Right lung (tissue), 5 donors: Measurements from ENCODE around the gene USP20. TPM values are rescaled to one million over a fixed set of nuclear protein-coding genes. Genes with fewer than 3 reads are reported as not detected.

ENCODE experiments used
- DNase-seq, 2 donors: peaks; one replicate each; pipeline ENCODE4 v3.0.0-alpha.2; 2013
- polyA plus RNA-seq, 5 donors: library from polyadenylated mRNA; unstranded; fragments of 120-200 nt; gene quantifications; one replicate each; pipeline versions ENCODE4 v1.2.1 to v1.2.3, GENCODE V29; 2013; ENCODE audit warnings: inconsistent platforms in 1 of 5, low replicate concordance in 1 of 5; ENCODE audit not compliant: insufficient read length in 5 of 5, insufficient read depth in 1 of 5

USP20 gene
- polyA plus RNA-seq, 5 donors: 17.3 to 24.3 (median 21.0) TPM

GRCh38 chr9:129852579-129852978 lies 17.3 kb downstream of the USP20 start:
- no peak for DNase-seq

DNA sequence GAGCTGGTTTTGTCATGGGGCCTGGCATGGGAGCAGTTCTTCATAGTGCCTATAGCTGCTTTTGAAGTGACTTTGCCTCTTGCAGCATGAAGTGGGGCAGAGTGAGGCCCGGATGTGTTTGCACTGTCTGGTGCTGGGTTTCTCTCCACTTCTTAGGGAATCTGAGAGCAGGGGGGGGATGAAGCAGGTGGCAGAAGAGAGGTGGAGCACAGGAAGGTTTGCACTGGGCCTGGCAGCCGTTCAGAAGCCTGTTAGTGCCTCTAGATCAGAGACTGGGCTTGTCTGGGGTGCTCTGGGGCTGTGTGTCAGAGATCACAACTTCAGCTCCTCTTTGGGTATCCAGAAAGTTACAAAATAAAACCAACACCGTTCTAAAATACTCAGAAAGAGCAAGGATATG lies 18.4 kb downstream of the USP20 start:
- DNase-seq: no peak

DNA sequence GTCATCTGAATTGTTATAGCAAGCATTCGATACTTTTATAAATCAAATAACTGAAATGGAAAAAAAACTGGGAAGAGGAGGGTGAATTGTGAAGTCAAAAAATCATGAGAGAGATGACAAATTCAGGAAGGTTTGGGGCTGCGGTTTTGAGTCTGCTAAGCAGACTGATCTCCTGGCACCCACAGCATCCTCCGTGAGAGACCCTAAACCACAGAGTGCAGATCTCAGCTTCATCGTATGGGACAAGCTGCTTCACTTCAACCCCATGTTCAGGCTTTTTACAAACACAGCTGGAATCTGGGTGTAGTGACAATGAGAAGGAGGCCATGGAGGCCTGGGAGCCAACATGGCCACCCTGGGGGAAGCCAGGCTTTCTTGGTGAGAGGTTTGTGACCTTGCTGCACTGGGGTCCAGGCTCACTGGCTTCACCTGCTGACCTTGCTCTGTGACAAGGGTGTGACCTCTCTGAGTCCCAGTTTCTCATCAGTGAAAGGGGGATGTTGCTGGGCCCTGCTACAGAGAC lies 19.4 kb downstream of the USP20 start:
- DNase-seq: no peak

DNA sequence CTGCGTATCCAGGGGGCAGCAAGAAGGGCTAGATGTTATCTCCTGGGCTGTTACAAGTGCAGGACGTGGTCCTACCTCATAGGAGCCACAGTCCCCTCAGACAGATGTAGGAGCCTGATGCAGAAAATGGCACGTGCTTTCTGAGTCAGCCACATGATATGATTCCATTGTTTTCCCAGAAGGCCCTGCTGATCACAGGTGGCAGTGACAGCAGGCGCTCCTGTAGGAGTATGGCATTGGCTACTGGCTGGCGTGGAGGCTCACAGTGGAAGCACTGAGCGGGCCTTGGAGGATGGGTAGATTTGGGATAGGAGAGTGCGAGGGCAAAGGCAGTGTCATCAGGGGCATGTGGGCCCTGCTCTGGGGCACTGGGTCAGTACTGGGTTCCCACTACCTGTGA lies 21.9 kb downstream of the USP20 start:
- DNase-seq: no peak

DNA sequence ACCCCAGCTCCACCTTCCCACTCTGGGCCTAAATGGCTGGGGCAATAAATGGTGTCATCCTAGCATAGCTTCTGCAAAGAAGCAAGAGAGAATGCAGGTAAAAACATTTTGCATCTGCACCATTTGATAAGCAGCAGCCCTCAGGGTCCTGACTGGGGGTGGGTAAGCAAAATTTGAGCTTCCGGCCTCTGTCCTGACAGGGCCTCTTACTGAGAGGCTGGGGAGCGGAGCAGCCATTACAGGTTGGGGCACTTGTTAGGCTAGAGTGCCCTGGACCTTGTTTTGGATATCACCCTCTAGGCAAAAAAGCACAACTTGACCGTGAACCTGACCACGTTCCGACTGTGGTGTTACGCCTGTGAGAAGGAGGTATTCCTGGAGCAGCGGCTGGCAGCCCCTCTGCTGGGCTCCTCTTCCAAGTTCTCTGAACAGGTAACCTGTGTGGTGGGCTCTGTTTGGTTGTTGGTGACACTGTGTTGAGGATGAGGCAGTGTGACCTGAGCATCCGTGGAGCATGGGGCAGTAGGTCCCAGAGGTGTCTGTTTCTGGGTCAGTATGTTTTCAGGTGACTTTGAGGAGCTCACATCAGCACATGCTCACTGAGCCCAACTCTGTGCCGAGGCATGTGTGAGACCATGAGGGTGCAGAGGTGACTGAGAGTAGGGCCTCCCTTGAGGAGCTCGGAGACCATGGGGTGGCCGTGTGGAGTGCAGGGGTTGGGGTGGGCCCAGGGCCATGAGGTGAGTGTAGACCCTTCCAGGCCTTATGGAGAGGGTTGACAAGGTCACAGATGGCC lies 23.1 kb downstream of the USP20 start:
- no peak for DNase-seq

GRCh38 chr9:129860653-129861446 lies 25.6 kb downstream of the USP20 start:
- no peak for DNase-seq

DNA sequence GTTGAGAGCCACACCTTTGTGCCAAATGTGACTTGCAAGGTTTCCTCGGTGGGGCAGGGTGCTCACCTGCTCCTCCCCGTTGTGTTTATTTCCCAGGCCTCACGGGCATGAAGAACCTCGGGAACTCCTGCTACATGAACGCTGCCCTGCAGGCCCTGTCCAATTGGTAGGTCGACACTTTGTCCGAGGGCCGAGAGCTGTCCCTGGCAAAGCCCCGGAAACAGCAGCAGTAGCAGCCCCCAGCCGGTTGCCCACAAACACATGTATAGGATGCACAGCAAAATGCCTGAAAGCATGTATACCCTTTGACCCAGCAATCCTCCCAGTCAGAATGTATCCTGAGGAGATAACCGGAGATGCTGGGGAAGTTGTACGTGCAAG lies 26.2 kb downstream of the USP20 start:
- DNase-seq: no peak

- no peak for DNase-seq
Observed at GRCh38 chr9:129863059-129863690, 27.9 kb downstream of the USP20 start.

DNA sequence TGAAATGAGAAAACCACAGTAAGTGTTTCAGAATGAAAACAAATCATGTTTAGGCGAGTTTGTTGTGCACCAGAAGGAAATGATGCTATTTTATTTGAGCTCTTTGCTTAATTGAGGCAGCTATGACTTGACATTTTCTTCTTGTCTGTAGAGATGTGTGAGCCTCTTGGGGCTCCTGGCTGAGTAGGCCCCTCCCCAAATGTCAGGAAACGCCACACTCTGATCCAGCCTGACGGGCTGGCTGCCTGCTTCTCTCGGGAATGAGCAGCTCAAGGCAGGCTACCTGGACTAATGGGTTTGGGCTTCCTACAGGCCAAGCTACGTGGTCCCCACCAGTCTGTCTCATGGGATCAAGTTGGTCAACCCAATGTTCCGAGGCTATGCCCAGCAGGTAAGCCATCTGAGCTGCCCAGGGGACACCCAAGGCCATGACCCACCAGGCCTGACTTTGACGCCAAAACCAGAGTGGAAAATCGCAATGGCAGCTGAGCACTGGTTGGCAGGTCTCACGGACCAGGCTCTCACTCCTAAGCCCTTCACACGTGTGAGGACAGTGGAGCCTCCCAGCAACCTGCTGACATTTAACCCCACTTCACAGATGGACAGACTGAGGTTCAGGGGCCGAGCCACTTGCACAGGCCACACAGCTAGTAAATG lies 29.9 kb downstream of the USP20 start:
- DNase-seq: no peak

GRCh38 chr9:129865668-129866320 lies 30.5 kb downstream of the USP20 start:
- no peak for DNase-seq

DNA sequence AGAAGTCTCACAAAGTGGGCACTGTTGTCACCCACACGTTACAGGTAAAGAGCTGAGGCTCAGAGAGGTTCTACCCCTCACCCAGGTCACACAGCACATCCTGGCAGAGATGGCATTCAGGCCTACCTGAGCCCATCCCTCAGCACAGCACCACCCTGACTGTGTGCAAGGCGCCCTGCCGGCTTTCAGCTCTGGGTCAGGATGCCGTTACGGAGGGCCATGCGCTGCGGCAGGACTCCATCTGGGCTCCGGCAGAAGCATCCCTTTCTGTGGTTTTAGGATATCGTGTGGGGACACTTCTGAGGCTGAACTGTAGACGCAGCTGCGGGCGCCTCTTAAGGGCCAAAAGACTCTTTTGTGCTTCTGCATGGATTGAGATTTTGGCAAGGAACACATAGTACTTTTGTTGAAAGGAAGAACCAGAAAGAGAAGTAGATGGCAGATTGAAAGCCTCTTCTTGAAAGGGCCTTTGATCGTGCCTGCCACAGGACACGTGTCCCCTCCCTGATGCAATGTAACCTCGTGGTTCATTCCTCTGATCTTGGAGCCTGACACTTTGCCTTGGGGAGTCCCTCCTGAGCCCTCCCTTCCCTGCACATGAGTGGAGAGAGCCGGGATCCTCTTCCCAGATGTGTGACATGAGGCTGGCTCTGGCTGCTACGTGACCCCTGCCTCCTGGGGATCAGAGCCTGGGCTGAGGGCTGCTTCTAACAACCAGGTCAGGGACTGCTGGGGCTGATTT lies 31.3 kb downstream of the USP20 start:
- no peak for DNase-seq

GRCh38 chr9:129867136-129868022 lies 32.1 kb downstream of the USP20 start:
- no peak for DNase-seq

DNA sequence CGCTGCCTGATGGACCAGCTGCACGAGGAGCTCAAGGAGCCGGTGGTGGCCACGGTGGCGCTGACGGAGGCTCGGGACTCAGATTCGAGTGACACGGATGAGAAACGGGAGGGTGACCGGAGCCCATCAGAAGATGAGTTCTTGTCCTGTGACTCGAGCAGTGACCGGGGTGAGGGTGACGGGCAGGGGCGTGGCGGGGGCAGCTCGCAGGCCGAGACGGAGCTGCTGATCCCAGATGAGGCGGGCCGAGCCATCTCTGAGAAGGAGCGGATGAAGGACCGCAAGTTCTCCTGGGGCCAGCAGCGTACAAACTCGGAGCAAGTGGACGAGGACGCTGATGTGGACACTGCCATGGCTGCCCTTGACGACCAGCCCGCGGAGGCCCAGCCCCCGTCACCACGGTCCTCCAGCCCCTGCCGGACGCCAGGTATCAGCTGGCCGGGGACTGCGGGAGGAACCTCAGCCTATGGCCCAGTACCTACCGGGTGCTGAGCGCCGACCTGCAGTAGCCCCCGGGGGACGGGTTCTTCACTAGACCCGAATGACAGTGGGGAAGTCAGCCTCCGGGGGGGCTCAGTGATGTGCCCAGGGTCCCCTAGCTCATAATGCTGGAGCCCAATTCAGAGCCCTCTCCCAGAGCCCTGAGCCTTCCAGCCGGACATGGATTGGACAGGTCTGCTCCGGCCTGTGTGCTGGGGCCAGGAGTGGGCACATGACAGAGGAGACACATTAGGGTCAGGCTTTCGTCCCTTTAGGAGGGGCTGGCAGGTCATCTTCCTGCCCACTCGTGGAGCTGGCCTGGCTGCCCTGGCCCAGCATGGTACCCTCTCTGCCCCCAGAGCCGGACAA lies 33.0 kb downstream of the USP20 start:
- DNase-seq: no peak

DNA sequence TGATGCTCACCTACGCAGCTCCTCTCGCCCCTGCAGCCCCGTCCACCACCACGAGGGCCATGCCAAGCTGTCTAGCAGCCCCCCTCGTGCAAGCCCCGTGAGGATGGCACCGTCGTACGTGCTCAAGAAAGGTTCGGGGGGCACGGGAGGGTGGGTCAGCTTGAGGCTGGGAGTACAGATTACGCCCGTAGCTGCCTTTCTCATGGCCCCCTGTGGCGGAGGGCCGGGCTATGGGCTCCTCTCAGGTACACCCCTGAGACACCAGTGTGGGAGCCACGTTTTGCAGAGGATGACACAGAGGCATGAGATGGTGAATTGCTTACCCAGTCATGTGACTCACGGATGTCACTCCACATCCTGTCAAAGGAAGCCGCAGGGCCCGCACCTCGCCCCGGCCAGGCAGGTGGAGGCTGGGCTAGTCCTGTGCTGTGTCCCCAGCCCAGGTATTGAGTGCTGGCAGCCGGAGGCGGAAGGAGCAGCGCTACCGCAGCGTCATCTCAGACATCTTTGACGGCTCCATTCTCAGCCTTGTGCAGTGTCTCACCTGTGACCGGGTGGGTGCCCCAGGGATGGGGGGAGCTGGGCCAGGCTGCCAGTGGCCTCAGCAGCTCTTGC lies 33.7 kb downstream of the USP20 start:
- DNase-seq: no peak

DNA sequence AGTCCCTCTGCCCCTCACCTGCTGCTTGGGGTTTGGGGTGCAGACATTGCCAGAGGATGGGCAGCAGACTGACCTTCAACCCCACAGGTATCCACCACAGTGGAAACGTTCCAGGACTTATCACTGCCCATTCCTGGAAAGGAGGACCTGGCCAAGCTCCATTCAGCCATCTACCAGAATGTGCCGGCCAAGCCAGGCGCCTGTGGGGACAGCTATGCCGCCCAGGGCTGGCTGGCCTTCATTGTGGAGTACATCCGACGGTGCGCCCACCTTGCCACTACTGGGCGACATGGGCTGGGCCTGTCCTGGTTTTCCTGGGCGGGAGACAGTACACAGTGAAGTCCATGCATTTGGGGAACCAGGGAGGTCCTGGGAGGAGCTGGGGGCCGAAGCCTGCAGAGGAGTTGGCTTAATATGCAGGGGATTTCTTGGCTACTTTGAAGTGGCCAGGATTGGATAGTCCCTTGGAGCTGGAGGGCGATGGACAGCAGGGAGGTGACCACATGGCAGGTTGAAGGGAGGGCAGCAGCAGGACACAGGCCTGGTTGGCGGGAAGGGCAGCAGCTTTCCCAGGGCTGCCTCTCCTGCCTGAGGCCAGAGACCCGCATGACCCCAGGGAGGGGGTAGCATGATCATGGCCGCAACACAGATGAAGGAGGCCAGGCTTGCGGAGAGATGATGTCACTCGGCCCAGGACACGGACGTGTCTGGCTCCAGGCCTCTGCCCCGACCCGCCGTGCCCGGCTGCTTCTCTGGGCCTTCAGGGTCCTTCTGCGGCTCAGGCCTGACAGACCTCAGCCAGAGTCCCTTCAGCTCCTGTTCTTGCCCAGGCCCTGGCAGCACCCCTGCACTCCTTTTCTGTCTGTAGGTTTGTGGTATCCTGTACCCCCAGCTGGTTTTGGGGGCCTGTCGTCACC lies 34.6 kb downstream of the USP20 start:
- DNase-seq: no peak

- DNase-seq: no peak
Observed at GRCh38 chr9:129871046-129871445, 35.8 kb downstream of the USP20 start.

DNA sequence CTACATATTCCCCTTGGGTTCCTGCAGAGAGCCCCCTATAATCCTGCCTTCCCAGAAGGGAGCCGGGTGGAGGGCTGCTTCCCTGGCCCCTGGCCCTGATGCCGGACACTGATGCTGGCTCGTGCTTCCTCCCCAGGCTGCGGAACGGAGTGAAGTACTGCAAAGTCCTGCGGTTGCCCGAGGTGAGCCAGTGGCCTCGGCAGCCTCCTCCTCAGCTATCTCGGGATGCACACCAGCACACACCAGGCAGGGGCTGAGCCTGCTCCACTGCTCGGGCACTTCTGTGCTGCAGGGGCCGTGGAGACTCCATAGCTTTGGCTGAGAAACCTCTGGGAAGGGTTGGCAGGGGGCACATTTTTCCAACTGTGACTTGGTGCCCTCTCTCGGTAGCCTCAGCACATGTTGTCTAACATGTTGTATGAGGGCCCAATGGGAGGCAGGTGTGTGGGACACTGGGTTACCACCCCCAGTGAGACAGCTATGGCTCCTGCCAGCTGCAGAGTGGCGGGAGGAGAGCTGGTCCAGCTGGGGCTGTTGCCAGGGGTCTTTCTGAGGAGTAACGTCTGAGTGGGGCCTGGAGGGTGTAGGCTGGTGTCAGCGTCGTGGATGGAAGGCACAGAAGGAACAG lies 38.4 kb downstream of the USP20 start:
- DNase-seq: no peak
